HUES64 (cell line): Measurements from ENCODE around the gene ARHGAP15.

Experiments used
- H3K27ac ChIP-seq: 2 replicates; pipeline ENCODE4 v1.7.0; 2013; ENCODE audit warnings: low read depth, low read length, inconsistent platforms
- H3K27me3 ChIP-seq: 2 replicates; pipeline ENCODE4 v1.6.1; 2013; ENCODE audit warnings: mild to moderate bottlenecking, low read length; ENCODE audit not compliant: insufficient read depth
- H3K36me3 ChIP-seq: 2 replicates; pipeline ENCODE4 v1.6.1; 2013; ENCODE audit warnings: mild to moderate bottlenecking, low read length; ENCODE audit not compliant: insufficient read depth
- H3K4me1 ChIP-seq: 2 replicates; pipeline ENCODE4 v1.6.1; 2013; ENCODE audit warnings: mild to moderate bottlenecking, low read length, moderate library complexity; ENCODE audit not compliant: insufficient read depth
- H3K4me3 ChIP-seq: 2 replicates; pipeline ENCODE4 v1.5.1; 2013; ENCODE audit warnings: mild to moderate bottlenecking, low read length, moderate library complexity
- H3K9ac ChIP-seq: 2 replicates; pipeline ENCODE4 v1.6.1; 2013; ENCODE audit warnings: mild to moderate bottlenecking, low read depth, low read length
- H3K9me3 ChIP-seq: 2 replicates; pipeline ENCODE4 v1.6.1; 2013; ENCODE audit warnings: low read depth, low read length; ENCODE audit not compliant: insufficient read depth
- WGBS: fragments of 150-250, 120-280 bp; methylation state at CpG from one replicate; pipeline ENCODE4 v1.1.7; 2013; ENCODE audit warnings: missing lambda C conversion rate; 5-methylcytosine and 5-hydroxymethylcytosine counted together

ARHGAP15 gene

GRCh38 chr2:143600116-143600515 is 470.9 kb downstream of the ARHGAP15 start:
- no peak overlapping the region for H3K4me3 ChIP-seq
- H3K27ac ChIP-seq: no peak overlapping the region
- peaks cover 27% of the 10 kb centered on the region for H3K4me1 ChIP-seq
- no peaks in the 10 kb centered on the region for H3K9me3 ChIP-seq
- H3K36me3 ChIP-seq: no peaks in the 10 kb centered on the region
- H3K9ac ChIP-seq: no peak overlapping the region
- WGBS: 86% methylated on average over 1 of the region's 2 CpGs
- H3K27me3 ChIP-seq: no peaks in the 10 kb centered on the region

GRCh38 chr2:143601828-143602227 is 472.6 kb downstream of the ARHGAP15 start:
- no peaks in the 10 kb centered on the region for H3K27me3 ChIP-seq
- no peaks in the 10 kb centered on the region for H3K9me3 ChIP-seq
- H3K4me1 ChIP-seq: peaks cover 27% of the 10 kb centered on the region
- H3K27ac ChIP-seq: no peak overlapping the region
- H3K36me3 ChIP-seq: no peaks in the 10 kb centered on the region
- H3K4me3 ChIP-seq: no peak overlapping the region
- WGBS: no CpG with 5 or more reads among the region's 1 CpG
- H3K9ac ChIP-seq: peak overlapping the region; percentile 5; the same call in 1 of the 2 replicates

- Histone ChIP-seq H3K27me3 (no peaks in the 10 kb centered on the region), H3K9ac (no peak overlapping the region), H3K4me3 (no peak overlapping the region), H3K36me3 (no peaks in the 10 kb centered on the region), H3K4me1 (peaks cover 39% of the 10 kb centered on the region), H3K27ac (peak overlapping the region; percentile 33; the same call in 1 of the 2 replicates), H3K9me3 (no peaks in the 10 kb centered on the region)
- 32% methylated on average over 5 of the region's 5 CpGs for WGBS
These were observed 473.9 kb downstream of the ARHGAP15 start for GRCh38 chr2:143603035-143603655.

GRCh38 chr2:143603846-143604565 is 474.8 kb downstream of the ARHGAP15 start:
- no peak overlapping the region for H3K9ac ChIP-seq
- no peak overlapping the region for H3K4me3 ChIP-seq
- peaks cover 48% of the 10 kb centered on the region for H3K4me1 ChIP-seq
- no peaks in the 10 kb centered on the region for H3K27me3 ChIP-seq
- 88% methylated on average over 4 of the region's 4 CpGs for WGBS
- H3K36me3 ChIP-seq: no peaks in the 10 kb centered on the region
- no peaks in the 10 kb centered on the region for H3K9me3 ChIP-seq
- H3K27ac ChIP-seq: peak overlapping the region; percentile 33; the same call in 1 of the 2 replicates

GRCh38 chr2:143604566-143604959 is 475.3 kb downstream of the ARHGAP15 start:
- Histone ChIP-seq H3K9me3 (no peaks in the 10 kb centered on the region), H3K27ac (no peak overlapping the region), H3K27me3 (no peaks in the 10 kb centered on the region), H3K4me3 (no peak overlapping the region), H3K36me3 (no peaks in the 10 kb centered on the region), H3K9ac (no peak overlapping the region), H3K4me1 (peaks cover 51% of the 10 kb centered on the region)
- WGBS: 93% methylated on average over 5 of the region's 5 CpGs

GRCh38 chr2:143607231-143608062 is 478.2 kb downstream of the ARHGAP15 start:
- H3K4me1 ChIP-seq: peaks cover 45% of the 10 kb centered on the region
- H3K9ac ChIP-seq: peak overlapping the region; percentile 26; the same call in 1 of the 2 replicates
- no peaks in the 10 kb centered on the region for H3K27me3 ChIP-seq
- no peak overlapping the region for H3K4me3 ChIP-seq
- H3K9me3 ChIP-seq: no peaks in the 10 kb centered on the region
- H3K27ac ChIP-seq: peak overlapping the region; percentile 81; the same call in 1 of the 2 replicates
- no peaks in the 10 kb centered on the region for H3K36me3 ChIP-seq
- 28% methylated on average over 3 of the region's 5 CpGs for WGBS

GRCh38 chr2:143608063-143608423 is 478.8 kb downstream of the ARHGAP15 start:
- Histone ChIP-seq H3K9ac (peak overlapping the region; percentile 26; the same call in 1 of the 2 replicates), H3K4me3 (no peak overlapping the region), H3K27me3 (no peaks in the 10 kb centered on the region), H3K36me3 (no peaks in the 10 kb centered on the region), H3K27ac (peak overlapping the region; percentile 69), H3K4me1 (peaks cover 39% of the 10 kb centered on the region), H3K9me3 (no peaks in the 10 kb centered on the region)
- 61% methylated on average over 3 of the region's 3 CpGs for WGBS

- H3K27ac ChIP-seq: peak overlapping the region; percentile 69; the same call in 1 of the 2 replicates
These were observed 479.5 kb downstream of the ARHGAP15 start for GRCh38 chr2:143608758-143609157.

GRCh38 chr2:143611336-143611735 is 482.1 kb downstream of the ARHGAP15 start:
- H3K36me3 ChIP-seq: no peaks in the 10 kb centered on the region
- H3K27ac ChIP-seq: no peak overlapping the region
- peaks cover 24% of the 10 kb centered on the region for H3K4me1 ChIP-seq
- H3K4me3 ChIP-seq: no peak overlapping the region
- no peaks in the 10 kb centered on the region for H3K9me3 ChIP-seq
- H3K9ac ChIP-seq: no peak overlapping the region
- 95% methylated on average over 2 of the region's 4 CpGs for WGBS
- H3K27me3 ChIP-seq: no peaks in the 10 kb centered on the region

More at GRCh38 chr2:143608758-143609157, 479.5 kb downstream of the ARHGAP15 start:
- no peak overlapping the region for H3K9ac ChIP-seq
- no peaks in the 10 kb centered on the region for H3K27me3 ChIP-seq
- H3K9me3 ChIP-seq: no peaks in the 10 kb centered on the region
- H3K4me3 ChIP-seq: no peak overlapping the region
- H3K36me3 ChIP-seq: no peaks in the 10 kb centered on the region
- peaks cover 32% of the 10 kb centered on the region for H3K4me1 ChIP-seq

GRCh38 chr2:143615562-143615961 is 486.3 kb downstream of the ARHGAP15 start:
- WGBS: 94% methylated on average over 4 of the region's 4 CpGs
- Histone ChIP-seq H3K36me3 (no peaks in the 10 kb centered on the region), H3K9me3 (no peaks in the 10 kb centered on the region), H3K4me3 (no peak overlapping the region), H3K27me3 (no peaks in the 10 kb centered on the region), H3K4me1 (no peaks in the 10 kb centered on the region), H3K9ac (no peak overlapping the region), H3K27ac (no peak overlapping the region)

GRCh38 chr2:143616452-143616851 is 487.2 kb downstream of the ARHGAP15 start:
- WGBS: 87% methylated on average over 6 of the region's 6 CpGs
- Histone ChIP-seq H3K36me3 (no peaks in the 10 kb centered on the region), H3K27ac (no peak overlapping the region), H3K9ac (no peak overlapping the region), H3K4me3 (no peak overlapping the region), H3K27me3 (no peaks in the 10 kb centered on the region), H3K9me3 (no peaks in the 10 kb centered on the region), H3K4me1 (no peaks in the 10 kb centered on the region)
